Lower lobe of right lung (tissue), 2 donors: ENCODE data around the gene FOXE1. TPM values are rescaled to one million over a fixed set of nuclear protein-coding genes. Genes with fewer than 3 reads are reported as not detected.

Source experiments
- ATAC-seq, 2 donors: fragments of 200-7000 bp; cut with Tn5 transposase; one replicate each; pipeline ENCODE4 v1.9.1; 2020 to 2022; ENCODE audit warnings: mild to moderate bottlenecking in 2 of 2, moderate library complexity in 2 of 2
- DNase-seq: peaks from one replicate; pipeline ENCODE4 v3.0.0-alpha.2; 2020
- H3K27ac ChIP-seq: fragments of 200-600 bp; one replicate; pipeline ENCODE4 v1.8.0; 2022
- H3K27me3 ChIP-seq: fragments of 200-600 bp; one replicate; pipeline ENCODE4 v1.8.0; 2022; ENCODE audit warnings: low read depth
- H3K36me3 ChIP-seq: fragments of 200-600 bp; one replicate; pipeline ENCODE4 v1.8.0; 2022; ENCODE audit warnings: mild to moderate bottlenecking
- H3K4me1 ChIP-seq: fragments of 200-600 bp; one replicate; pipeline ENCODE4 v1.8.0; 2022
- H3K4me3 ChIP-seq: fragments of 200-600 bp; one replicate; pipeline ENCODE4 v1.8.0; 2022; ENCODE audit warnings: mild to moderate bottlenecking
- H3K9me3 ChIP-seq: fragments of 200-600 bp; one replicate; pipeline ENCODE4 v1.8.0; 2022
- CTCF ChIP-seq: fragments of 200-600 bp; IDR thresholded peaks from one replicate; pipeline ENCODE4 v1.8.0; 2022; ENCODE audit warnings: antibody characterized with exemption, mild to moderate bottlenecking
- intact Hi-C: fragments of 100-400 bp; cut with DNase I; formaldehyde crosslinking; loops from one replicate; pipeline ENCODE4 v1.11.0; 2022
- total RNA-seq: library from RNA; stranded (reverse); fragmentation: NEBNext Ultra II Directional; extraction: Animal tissue kit (Norgen Biotek cat#: 25700); gene quantifications from one replicate; pipeline ENCODE4 v1.2.1, GENCODE V29; 2021
- donor health status: DM: no; HTN: yes; CAD: no; lungs with severe emphysema.

Gene FOXE1
- total RNA-seq, 1 donor from 2014 or later: not detected

GRCh38 chr9:97840521-97840920, 12.5 kb upstream of the FOXE1 start:
- H3K27me3 ChIP-seq: peaks cover 38% of the 10 kb centered on the region
- no peak overlapping the region for H3K4me3 ChIP-seq
- ATAC-seq: no peak
- intact Hi-C loops: no loop called here
- no peak overlapping the region for H3K27ac ChIP-seq
- H3K9me3 ChIP-seq: no peaks in the 10 kb centered on the region
- H3K36me3 ChIP-seq: no peaks in the 10 kb centered on the region
- no peak for DNase-seq
- no peaks in the 10 kb centered on the region for H3K4me1 ChIP-seq
- TF ChIP-seq CTCF: no peak

- ATAC-seq (no peak), DNase-seq (no peak)
- Histone ChIP-seq H3K9me3 (no peaks in the 10 kb centered on the region), H3K27me3 (peaks cover 54% of the 10 kb centered on the region), H3K4me3 (no peak overlapping the region), H3K27ac (no peak overlapping the region), H3K36me3 (no peaks in the 10 kb centered on the region), H3K4me1 (peaks cover 2% of the 10 kb centered on the region)
- intact Hi-C loops: no loop called here
- TF ChIP-seq CTCF: no peak
Measured at GRCh38 chr9:97842960-97843359, 10.1 kb upstream of the FOXE1 start.

GRCh38 chr9:97845130-97845529, 7.9 kb upstream of the FOXE1 start:
- intact Hi-C loops: no loop called here
- no peak overlapping the region for H3K27ac ChIP-seq
- ATAC-seq (no peak), DNase-seq (no peak)
- H3K27me3 ChIP-seq: peaks cover 70% of the 10 kb centered on the region
- no peaks in the 10 kb centered on the region for H3K36me3 ChIP-seq
- no peak overlapping the region for H3K4me3 ChIP-seq
- no peak for TF ChIP-seq CTCF
- no peaks in the 10 kb centered on the region for H3K9me3 ChIP-seq
- peaks cover 14% of the 10 kb centered on the region for H3K4me1 ChIP-seq

GRCh38 chr9:97845763-97846162, 7.3 kb upstream of the FOXE1 start:
- intact Hi-C loops: no loop called here
- no peak for ATAC-seq
- no peak overlapping the region for H3K27ac ChIP-seq

GRCh38 chr9:97846347-97846746, 6.7 kb upstream of the FOXE1 start:
- Histone ChIP-seq H3K9me3 (no peaks in the 10 kb centered on the region), H3K27me3 (peaks cover 72% of the 10 kb centered on the region), H3K4me3 (no peak overlapping the region), H3K27ac (no peak overlapping the region), H3K4me1 (peaks cover 14% of the 10 kb centered on the region), H3K36me3 (no peaks in the 10 kb centered on the region)
- ATAC-seq (no peak), DNase-seq (no peak)
- intact Hi-C loops: no loop called here
- no peak for TF ChIP-seq CTCF

More at GRCh38 chr9:97845763-97846162, 7.3 kb upstream of the FOXE1 start:
- Histone ChIP-seq H3K9me3 (no peaks in the 10 kb centered on the region), H3K4me1 (peaks cover 14% of the 10 kb centered on the region), H3K4me3 (no peak overlapping the region), H3K27me3 (peaks cover 71% of the 10 kb centered on the region), H3K36me3 (no peaks in the 10 kb centered on the region)
- no peak for DNase-seq
- no peak for TF ChIP-seq CTCF
